Measurements from ENCODE around the gene MAPKBP1. TPM values are rescaled to one million over a fixed set of nuclear protein-coding genes. Genes with fewer than 3 reads are reported as not detected.

Gene MAPKBP1
- total RNA-seq, 1 experiment from 2014 or later: 16.2 TPM

DNA sequence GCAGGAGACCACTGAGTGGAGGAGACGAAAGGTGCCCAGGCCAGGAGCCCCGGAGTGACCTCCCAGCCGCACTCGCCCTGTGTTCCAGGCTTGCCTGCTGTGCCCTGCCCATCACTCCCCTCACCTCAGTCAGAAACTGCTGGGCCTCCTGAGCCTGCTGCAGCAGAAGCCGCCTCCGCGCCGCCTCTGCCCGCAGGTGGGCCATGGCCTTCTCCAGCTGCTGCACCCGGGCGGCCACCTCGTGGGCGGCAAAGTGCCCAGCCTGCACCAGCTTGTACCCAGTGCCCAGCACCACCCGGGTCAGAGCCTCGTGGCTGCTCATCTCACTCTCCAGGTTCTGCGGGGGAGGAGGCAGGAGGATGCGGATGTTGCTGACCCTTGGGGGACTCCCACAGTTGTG is 82.0 kb downstream of the MAPKBP1 start:
- TF ChIP-seq, protein P1, sequence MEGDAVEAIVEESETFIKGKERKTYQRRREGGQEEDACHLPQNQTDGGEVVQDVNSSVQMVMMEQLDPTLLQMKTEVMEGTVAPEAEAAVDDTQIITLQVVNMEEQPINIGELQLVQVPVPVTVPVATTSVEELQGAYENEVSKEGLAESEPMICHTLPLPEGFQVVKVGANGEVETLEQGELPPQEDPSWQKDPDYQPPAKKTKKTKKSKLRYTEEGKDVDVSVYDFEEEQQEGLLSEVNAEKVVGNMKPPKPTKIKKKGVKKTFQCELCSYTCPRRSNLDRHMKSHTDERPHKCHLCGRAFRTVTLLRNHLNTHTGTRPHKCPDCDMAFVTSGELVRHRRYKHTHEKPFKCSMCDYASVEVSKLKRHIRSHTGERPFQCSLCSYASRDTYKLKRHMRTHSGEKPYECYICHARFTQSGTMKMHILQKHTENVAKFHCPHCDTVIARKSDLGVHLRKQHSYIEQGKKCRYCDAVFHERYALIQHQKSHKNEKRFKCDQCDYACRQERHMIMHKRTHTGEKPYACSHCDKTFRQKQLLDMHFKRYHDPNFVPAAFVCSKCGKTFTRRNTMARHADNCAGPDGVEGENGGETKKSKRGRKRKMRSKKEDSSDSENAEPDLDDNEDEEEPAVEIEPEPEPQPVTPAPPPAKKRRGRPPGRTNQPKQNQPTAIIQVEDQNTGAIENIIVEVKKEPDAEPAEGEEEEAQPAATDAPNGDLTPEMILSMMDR (IDR thresholded peaks at IDR 0.05; ENCODE audit: insufficient read depth in 1 of 2, low read depth in 1 of 2, low read length in 1 of 2, severe bottlenecking in 1 of 2, unreplicated experiment in 1 of 2): no peak
- POLR2A ChIA-PET: interaction anchor here (0.6 kb wide), 1 partner anchor 84 kb away, joined by 3 read pairs; no protein-coding TSS in a partner anchor
- H3K36me3 ChIP-seq (ENCODE audit: control insufficient read depth, insufficient read depth, low read length): no peaks in the 10 kb centered on the region
- Mint-ChIP-seq H3K27me3 (ENCODE audit: insufficient read depth, unreplicated experiment) (no peaks in the 10 kb centered on the region), H3K27ac (ENCODE audit: unreplicated experiment) (no peak overlapping the region), H3K36me3 (ENCODE audit: insufficient read depth, unreplicated experiment) (peaks cover 6% of the 10 kb centered on the region), H3K4me3 (ENCODE audit: unreplicated experiment) (no peak overlapping the region), H3K9me3 (ENCODE audit: unreplicated experiment) (no peaks in the 10 kb centered on the region), H3K4me1 (ENCODE audit: low read depth, unreplicated experiment) (no peaks in the 10 kb centered on the region)
- DNase-seq: no peak
- BruUV-seq (replicated peaks): no TSS peak
- no peaks in the 10 kb centered on the region for H3K9me3 ChIP-seq
- CTCF ChIA-PET: no interaction called here
- H3K4me3 ChIP-seq (ENCODE audit: low read depth, low read length): no peak overlapping the region
- H3K4me1 ChIP-seq: no peaks in the 10 kb centered on the region
- intact Hi-C loops (cut with micrococcal nuclease; ENCODE audit: unreplicated experiment): no loop called here
- no peaks in the 10 kb centered on the region for H3K27me3 ChIP-seq (replicated peaks; ENCODE audit: control insufficient read depth, insufficient read depth, low read length)

DNA sequence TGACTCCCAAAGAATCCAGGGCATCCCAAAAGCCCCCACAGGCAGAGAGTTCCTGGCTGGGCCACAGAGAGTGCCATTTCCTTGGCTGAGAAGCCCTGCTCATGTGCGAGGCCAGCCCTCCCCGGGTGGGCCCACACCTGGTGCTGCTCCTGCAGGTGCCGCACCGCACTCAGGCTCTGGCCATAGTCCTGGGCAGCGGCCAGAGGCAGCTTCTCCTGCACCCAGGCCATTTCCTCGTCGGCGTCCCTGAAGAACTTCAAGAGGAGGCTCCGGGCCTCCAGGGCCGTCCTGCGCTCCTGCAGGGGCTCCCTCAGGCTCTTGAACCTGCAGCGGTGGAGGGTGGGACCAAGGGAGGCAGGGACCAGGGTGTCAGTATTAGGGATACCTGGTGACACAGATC is 82.4 kb downstream of the MAPKBP1 start:
- Histone ChIP-seq H3K4me3 (ENCODE audit: low read depth, low read length) (no peak overlapping the region), H3K4me1 (no peaks in the 10 kb centered on the region), H3K36me3 (ENCODE audit: control insufficient read depth, insufficient read depth, low read length) (no peaks in the 10 kb centered on the region), H3K9me3 (no peaks in the 10 kb centered on the region), H3K27me3 (replicated peaks; ENCODE audit: control insufficient read depth, insufficient read depth, low read length) (no peaks in the 10 kb centered on the region)
- Mint-ChIP-seq H3K36me3 (ENCODE audit: insufficient read depth, unreplicated experiment) (peaks cover 6% of the 10 kb centered on the region), H3K9me3 (ENCODE audit: unreplicated experiment) (no peaks in the 10 kb centered on the region), H3K4me3 (ENCODE audit: unreplicated experiment) (no peak overlapping the region), H3K27me3 (ENCODE audit: insufficient read depth, unreplicated experiment) (no peaks in the 10 kb centered on the region), H3K4me1 (ENCODE audit: low read depth, unreplicated experiment) (no peaks in the 10 kb centered on the region), H3K27ac (ENCODE audit: unreplicated experiment) (no peak overlapping the region)
- DNase-seq: no peak
- intact Hi-C loops (cut with micrococcal nuclease; ENCODE audit: unreplicated experiment): no loop called here
- TF ChIP-seq, protein P1 (IDR thresholded peaks at IDR 0.05; ENCODE audit: insufficient read depth in 1 of 2, low read depth in 1 of 2, low read length in 1 of 2, severe bottlenecking in 1 of 2, unreplicated experiment in 1 of 2): no peak
- no TSS peak for BruUV-seq (replicated peaks)
- CTCF ChIA-PET: no interaction called here
- POLR2A ChIA-PET: interaction anchor here (0.6 kb wide), 1 partner anchor 84 kb away, joined by 3 read pairs; no protein-coding TSS in a partner anchor

DNA sequence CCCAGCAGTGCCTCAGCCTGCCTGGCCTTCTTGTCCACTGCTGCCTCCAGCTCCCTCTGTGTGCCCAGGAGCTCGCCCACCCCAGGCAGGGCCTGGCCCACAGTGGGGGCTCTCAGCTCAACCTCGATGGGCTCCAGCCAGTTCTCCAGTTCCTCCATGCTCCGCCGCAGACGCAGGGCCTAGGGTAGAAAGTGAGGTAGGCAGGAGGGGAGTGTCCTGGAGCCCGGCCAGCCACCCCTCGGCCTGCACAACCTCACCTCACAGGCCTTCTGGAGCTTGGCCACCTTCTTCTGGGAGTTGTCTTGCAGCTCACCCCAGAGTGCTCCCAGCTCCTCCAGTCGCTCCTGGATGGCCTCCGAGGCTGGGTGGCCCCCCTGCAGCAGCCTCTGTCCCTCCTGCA is 83.0 kb downstream of the MAPKBP1 start:
- Mint-ChIP-seq H3K27ac (ENCODE audit: unreplicated experiment) (no peak overlapping the region), H3K36me3 (ENCODE audit: insufficient read depth, unreplicated experiment) (peaks cover 6% of the 10 kb centered on the region), H3K27me3 (ENCODE audit: insufficient read depth, unreplicated experiment) (no peaks in the 10 kb centered on the region), H3K4me3 (ENCODE audit: unreplicated experiment) (no peak overlapping the region), H3K9me3 (ENCODE audit: unreplicated experiment) (no peaks in the 10 kb centered on the region), H3K4me1 (ENCODE audit: low read depth, unreplicated experiment) (no peaks in the 10 kb centered on the region)
- no peaks in the 10 kb centered on the region for H3K36me3 ChIP-seq (ENCODE audit: control insufficient read depth, insufficient read depth, low read length)
- TF ChIP-seq, protein P1 (IDR thresholded peaks at IDR 0.05; ENCODE audit: insufficient read depth in 1 of 2, low read depth in 1 of 2, low read length in 1 of 2, severe bottlenecking in 1 of 2, unreplicated experiment in 1 of 2): no peak
- no peaks in the 10 kb centered on the region for H3K27me3 ChIP-seq (replicated peaks; ENCODE audit: control insufficient read depth, insufficient read depth, low read length)
- H3K9me3 ChIP-seq: no peaks in the 10 kb centered on the region
- no TSS peak for BruUV-seq (replicated peaks)
- intact Hi-C loops (cut with micrococcal nuclease; ENCODE audit: unreplicated experiment): no loop called here
- CTCF ChIA-PET: no interaction called here
- no peak for DNase-seq
- POLR2A ChIA-PET: no interaction called here
- no peaks in the 10 kb centered on the region for H3K4me1 ChIP-seq
- H3K4me3 ChIP-seq (ENCODE audit: low read depth, low read length): no peak overlapping the region
